Measurements from ENCODE around the gene MAD1L1.
A peak's percentile ranks its signal among the peaks of the same experiment; 100 is the strongest.

DNA sequence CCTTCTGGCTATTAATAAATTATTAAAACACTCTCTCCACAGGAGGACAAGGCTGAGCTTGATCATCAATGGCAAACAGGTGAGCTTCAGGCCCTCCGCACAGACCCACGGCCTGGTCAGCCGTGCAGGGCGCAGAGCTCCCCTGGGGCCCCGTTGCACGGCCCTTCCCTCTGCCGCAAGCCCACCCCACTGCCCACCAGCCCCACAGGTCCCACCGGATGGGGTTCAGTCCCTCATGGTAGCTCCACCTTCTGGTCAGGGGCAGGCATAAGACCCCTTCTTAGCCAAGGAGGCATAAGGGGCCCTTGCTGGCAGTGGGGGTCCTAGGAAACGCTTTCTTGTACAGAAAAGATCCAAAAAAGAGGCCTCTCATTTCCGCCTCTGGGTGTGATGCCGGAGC is 84.6 kb downstream of the MAD1L1 start:
- TF ChIP-seq, protein P1, sequence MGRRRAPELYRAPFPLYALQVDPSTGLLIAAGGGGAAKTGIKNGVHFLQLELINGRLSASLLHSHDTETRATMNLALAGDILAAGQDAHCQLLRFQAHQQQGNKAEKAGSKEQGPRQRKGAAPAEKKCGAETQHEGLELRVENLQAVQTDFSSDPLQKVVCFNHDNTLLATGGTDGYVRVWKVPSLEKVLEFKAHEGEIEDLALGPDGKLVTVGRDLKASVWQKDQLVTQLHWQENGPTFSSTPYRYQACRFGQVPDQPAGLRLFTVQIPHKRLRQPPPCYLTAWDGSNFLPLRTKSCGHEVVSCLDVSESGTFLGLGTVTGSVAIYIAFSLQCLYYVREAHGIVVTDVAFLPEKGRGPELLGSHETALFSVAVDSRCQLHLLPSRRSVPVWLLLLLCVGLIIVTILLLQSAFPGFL (CRISPR knock-in tag; IDR thresholded peaks at IDR 0.05; ENCODE audit: borderline replicate concordance), result no peak
- TF ChIP-seq, protein P2, sequence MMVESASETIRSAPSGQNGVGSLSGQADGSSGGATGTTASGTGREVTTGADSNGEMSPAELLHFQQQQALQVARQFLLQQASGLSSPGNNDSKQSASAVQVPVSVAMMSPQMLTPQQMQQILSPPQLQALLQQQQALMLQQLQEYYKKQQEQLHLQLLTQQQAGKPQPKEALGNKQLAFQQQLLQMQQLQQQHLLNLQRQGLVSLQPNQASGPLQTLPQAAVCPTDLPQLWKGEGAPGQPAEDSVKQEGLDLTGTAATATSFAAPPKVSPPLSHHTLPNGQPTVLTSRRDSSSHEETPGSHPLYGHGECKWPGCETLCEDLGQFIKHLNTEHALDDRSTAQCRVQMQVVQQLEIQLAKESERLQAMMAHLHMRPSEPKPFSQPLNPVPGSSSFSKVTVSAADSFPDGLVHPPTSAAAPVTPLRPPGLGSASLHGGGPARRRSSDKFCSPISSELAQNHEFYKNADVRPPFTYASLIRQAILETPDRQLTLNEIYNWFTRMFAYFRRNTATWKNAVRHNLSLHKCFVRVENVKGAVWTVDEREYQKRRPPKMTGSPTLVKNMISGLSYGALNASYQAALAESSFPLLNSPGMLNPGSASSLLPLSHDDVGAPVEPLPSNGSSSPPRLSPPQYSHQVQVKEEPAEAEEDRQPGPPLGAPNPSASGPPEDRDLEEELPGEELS (CRISPR knock-in tag; IDR thresholded peaks at IDR 0.05), result no peak
- TF ChIP-seq NR1H2 (CRISPR knock-in tag; IDR thresholded peaks at IDR 0.05), result no peak
- TF ChIP-seq, protein P3, sequence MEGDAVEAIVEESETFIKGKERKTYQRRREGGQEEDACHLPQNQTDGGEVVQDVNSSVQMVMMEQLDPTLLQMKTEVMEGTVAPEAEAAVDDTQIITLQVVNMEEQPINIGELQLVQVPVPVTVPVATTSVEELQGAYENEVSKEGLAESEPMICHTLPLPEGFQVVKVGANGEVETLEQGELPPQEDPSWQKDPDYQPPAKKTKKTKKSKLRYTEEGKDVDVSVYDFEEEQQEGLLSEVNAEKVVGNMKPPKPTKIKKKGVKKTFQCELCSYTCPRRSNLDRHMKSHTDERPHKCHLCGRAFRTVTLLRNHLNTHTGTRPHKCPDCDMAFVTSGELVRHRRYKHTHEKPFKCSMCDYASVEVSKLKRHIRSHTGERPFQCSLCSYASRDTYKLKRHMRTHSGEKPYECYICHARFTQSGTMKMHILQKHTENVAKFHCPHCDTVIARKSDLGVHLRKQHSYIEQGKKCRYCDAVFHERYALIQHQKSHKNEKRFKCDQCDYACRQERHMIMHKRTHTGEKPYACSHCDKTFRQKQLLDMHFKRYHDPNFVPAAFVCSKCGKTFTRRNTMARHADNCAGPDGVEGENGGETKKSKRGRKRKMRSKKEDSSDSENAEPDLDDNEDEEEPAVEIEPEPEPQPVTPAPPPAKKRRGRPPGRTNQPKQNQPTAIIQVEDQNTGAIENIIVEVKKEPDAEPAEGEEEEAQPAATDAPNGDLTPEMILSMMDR (IDR thresholded peaks at IDR 0.05), result 0 out of 2 replicates have a peak, but pooled peaks have one; percentile 4
- TF ChIP-seq NFYB (CRISPR knock-in tag; conservative IDR thresholded peaks at IDR 0.05; ENCODE audit: low read depth), result no peak
- TF ChIP-seq ZNF416 (CRISPR knock-in tag; IDR thresholded peaks at IDR 0.05), result no peak
- TF ChIP-seq USF2 (CRISPR knock-in tag; IDR thresholded peaks at IDR 0.05), result no peak
- no peak for TF ChIP-seq CREB1 (CRISPR knock-in tag; IDR thresholded peaks at IDR 0.05)
- TF ChIP-seq, protein P4, sequence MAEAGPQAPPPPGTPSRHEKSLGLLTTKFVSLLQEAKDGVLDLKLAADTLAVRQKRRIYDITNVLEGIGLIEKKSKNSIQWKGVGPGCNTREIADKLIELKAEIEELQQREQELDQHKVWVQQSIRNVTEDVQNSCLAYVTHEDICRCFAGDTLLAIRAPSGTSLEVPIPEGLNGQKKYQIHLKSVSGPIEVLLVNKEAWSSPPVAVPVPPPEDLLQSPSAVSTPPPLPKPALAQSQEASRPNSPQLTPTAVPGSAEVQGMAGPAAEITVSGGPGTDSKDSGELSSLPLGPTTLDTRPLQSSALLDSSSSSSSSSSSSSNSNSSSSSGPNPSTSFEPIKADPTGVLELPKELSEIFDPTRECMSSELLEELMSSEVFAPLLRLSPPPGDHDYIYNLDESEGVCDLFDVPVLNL (CRISPR knock-in tag; IDR thresholded peaks at IDR 0.05; ENCODE audit: borderline replicate concordance, low read depth), result no peak
- no peak for TF ChIP-seq GABPB1 (CRISPR knock-in tag; IDR thresholded peaks at IDR 0.05)
- TF ChIP-seq, protein P5, sequence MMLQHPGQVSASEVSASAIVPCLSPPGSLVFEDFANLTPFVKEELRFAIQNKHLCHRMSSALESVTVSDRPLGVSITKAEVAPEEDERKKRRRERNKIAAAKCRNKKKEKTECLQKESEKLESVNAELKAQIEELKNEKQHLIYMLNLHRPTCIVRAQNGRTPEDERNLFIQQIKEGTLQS (CRISPR knock-in tag; conservative IDR thresholded peaks at IDR 0.05), result no peak
- TF ChIP-seq, protein P6, sequence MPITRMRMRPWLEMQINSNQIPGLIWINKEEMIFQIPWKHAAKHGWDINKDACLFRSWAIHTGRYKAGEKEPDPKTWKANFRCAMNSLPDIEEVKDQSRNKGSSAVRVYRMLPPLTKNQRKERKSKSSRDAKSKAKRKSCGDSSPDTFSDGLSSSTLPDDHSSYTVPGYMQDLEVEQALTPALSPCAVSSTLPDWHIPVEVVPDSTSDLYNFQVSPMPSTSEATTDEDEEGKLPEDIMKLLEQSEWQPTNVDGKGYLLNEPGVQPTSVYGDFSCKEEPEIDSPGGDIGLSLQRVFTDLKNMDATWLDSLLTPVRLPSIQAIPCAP (CRISPR knock-in tag; IDR thresholded peaks at IDR 0.05), result no peak
